Measurements from ENCODE around the gene PRKCZ. TPM values are rescaled to one million over a fixed set of nuclear protein-coding genes. Genes with fewer than 3 reads are reported as not detected.

The PRKCZ gene
- total RNA-seq, 4 donors from 2014 or later, result 0.49 to 1.9 (median 1.1) TPM; not detected in 1

DNA sequence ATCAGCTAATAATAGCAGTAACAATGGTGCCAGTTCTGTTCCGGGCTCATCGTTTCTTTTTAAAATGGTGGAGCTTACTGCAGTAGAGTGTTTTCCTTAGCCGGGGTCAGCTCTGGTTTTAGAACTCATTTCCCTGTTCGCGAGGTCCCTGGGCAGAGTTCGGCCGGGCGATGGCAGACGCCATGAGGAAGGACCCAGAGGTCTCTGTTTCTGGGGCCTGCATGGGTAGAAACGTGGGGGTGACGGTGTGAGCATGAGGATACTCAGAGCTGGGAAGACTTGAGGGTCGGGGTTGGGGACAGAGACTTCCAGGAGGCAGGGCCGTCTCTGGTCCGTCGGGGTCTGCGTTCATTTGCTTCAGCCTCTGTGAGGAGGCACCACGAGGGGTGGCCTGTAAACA is 38.8 kb downstream of the PRKCZ start:
- TF ChIP-seq, protein P1, sequence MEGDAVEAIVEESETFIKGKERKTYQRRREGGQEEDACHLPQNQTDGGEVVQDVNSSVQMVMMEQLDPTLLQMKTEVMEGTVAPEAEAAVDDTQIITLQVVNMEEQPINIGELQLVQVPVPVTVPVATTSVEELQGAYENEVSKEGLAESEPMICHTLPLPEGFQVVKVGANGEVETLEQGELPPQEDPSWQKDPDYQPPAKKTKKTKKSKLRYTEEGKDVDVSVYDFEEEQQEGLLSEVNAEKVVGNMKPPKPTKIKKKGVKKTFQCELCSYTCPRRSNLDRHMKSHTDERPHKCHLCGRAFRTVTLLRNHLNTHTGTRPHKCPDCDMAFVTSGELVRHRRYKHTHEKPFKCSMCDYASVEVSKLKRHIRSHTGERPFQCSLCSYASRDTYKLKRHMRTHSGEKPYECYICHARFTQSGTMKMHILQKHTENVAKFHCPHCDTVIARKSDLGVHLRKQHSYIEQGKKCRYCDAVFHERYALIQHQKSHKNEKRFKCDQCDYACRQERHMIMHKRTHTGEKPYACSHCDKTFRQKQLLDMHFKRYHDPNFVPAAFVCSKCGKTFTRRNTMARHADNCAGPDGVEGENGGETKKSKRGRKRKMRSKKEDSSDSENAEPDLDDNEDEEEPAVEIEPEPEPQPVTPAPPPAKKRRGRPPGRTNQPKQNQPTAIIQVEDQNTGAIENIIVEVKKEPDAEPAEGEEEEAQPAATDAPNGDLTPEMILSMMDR (IDR thresholded peaks at IDR 0.05; ENCODE audit: low read depth), result no peak

- TF ChIP-seq, protein P1 (IDR thresholded peaks at IDR 0.05; ENCODE audit: low read depth), result no peak
Observed at GRCh38 chr1:2090216-2090890, 40.1 kb downstream of the PRKCZ start.

DNA sequence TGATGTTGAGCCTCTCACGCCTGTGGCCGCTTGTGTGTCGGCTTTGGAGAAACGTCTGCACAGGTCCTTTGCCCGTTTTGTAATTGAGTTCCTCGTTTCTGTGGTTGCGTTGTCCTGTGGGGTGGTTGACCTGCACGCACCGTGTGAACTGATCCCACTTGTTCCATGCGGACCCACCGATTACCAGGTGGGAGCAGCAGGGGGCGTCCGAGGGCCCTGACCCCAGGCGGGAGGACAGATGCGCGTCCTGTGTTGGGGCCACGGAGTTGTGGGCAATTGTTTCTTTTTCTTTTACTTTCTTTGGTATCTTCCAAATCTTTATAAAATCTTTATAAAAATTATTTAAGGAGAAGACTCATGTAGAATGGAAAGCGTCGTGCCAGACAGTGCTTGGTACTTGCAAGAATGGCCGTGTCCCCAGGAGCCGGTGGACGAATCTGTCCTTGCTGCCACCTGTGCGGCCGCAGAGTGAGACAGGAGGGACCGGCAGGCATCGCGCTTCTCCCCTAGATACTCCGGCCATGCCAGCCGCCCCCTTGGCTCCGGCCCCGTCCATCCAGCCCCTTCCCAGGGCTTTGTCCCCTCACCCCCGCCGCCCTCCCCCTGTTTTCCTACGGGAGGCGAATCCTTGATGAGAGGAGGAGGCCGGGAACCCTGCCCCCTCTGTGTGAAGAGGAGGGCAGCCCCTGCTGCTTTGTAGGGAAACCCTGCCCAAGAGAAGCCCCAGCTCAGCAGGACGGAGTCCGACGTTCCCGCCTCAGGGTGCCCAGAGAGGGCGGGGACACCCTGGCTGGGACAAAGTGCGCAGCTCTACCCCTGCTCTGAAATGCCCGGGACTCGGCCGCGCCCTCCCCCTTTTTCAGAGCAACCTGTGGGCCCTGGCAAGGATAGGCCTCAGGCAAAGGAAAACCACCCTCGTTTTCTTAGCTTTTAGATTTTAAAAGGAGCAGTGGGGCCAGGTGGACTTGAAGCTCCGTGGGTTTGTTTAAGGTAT is 41.7 kb downstream of the PRKCZ start:
- TF ChIP-seq, protein P1 (IDR thresholded peaks at IDR 0.05; ENCODE audit: low read depth), result no peak

- TF ChIP-seq, protein P1 (IDR thresholded peaks at IDR 0.05; ENCODE audit: low read depth), result no peak
Observed at GRCh38 chr1:2093055-2093454, 42.8 kb downstream of the PRKCZ start.

GRCh38 chr1:2093636-2094035 is 43.4 kb downstream of the PRKCZ start:
- TF ChIP-seq, protein P1 (IDR thresholded peaks at IDR 0.05; ENCODE audit: low read depth), result no peak

GRCh38 chr1:2095394-2095793 is 45.2 kb downstream of the PRKCZ start:
- TF ChIP-seq, protein P1 (IDR thresholded peaks at IDR 0.05; ENCODE audit: low read depth), result no peak

Data from subcutaneous adipose tissue (tissue), 4 donors.